CD4-positive, alpha-beta T cell (primary cell): ENCODE measurements around the gene CBFA2T3. TPM values are rescaled to one million over a fixed set of nuclear protein-coding genes. Genes with fewer than 3 reads are reported as not detected.

Source experiments
- ATAC-seq: fragments of 200-7000 bp; cut with Tn5 transposase; one replicate; pipeline ENCODE4 v1.10.0; 2022; ENCODE audit warnings: mild to moderate bottlenecking; ENCODE audit not compliant: poor library complexity
- CTCF ChIA-PET: fragments of 350-600 bp; sonication (Branson Sonifier 250); formaldehyde crosslinking; loops from one replicate; lab custom pipeline; 2021; ENCODE audit warnings: antibody characterized with exemption, inconsistent platforms; lab: Charles Lee
- POLR2A ChIA-PET: fragments of 350-600 bp; sonication (Branson Sonifier 250); formaldehyde crosslinking; loops from one replicate; lab custom pipeline; 2021; ENCODE audit warnings: antibody characterized with exemption, inconsistent platforms; lab: Charles Lee
- DNase-seq, 14 experiments: peaks; one replicate each; pipeline ENCODE4 v3.0.0-alpha.2; 2013 to 2020; ENCODE audit warnings: mixed read lengths in 2 of 14
- H3K27ac ChIP-seq, 2 donors: one replicate each; pipeline versions ENCODE4 v1.5.1 to v1.7.0; 2013; ENCODE audit warnings: low read length in 2 of 2, low read depth in 1 of 2, mild to moderate bottlenecking in 1 of 2
- H3K27me3 ChIP-seq, 2 experiments: 1 replicate in 1 of 2; 2 replicates in 1 of 2; pipeline versions ENCODE4 v1.6.1 to v1.7.0; 2013; ENCODE audit warnings: low read length in 2 of 2, control low read depth in 1 of 2, mild to moderate bottlenecking in 1 of 2, moderate library complexity in 1 of 2; ENCODE audit not compliant: insufficient read depth in 2 of 2, control insufficient read depth in 1 of 2
- H3K36me3 ChIP-seq: one replicate; pipeline ENCODE4 v1.6.1; 2013; ENCODE audit warnings: low read length, control low read depth; ENCODE audit not compliant: insufficient read depth
- H3K4me1 ChIP-seq: one replicate; pipeline ENCODE4 v1.6.1; 2013; ENCODE audit warnings: low read length, control low read depth; ENCODE audit not compliant: insufficient read depth
- H3K4me3 ChIP-seq: one replicate; pipeline ENCODE4 v1.5.1; 2013; ENCODE audit warnings: mild to moderate bottlenecking, low read length, moderate library complexity
- H3K9me3 ChIP-seq, 2 experiments: 1 replicate in 1 of 2; 2 replicates in 1 of 2; pipeline versions ENCODE4 v1.6.1 to v1.7.0; 2013; ENCODE audit warnings: low read length in 2 of 2, mild to moderate bottlenecking in 2 of 2, control low read depth in 1 of 2, moderate library complexity in 1 of 2; ENCODE audit not compliant: control insufficient read depth in 1 of 2, insufficient read depth in 1 of 2
- H3K27ac Mint-ChIP-seq: one replicate; pipeline ENCODE4 v1.8.0; 2020; ENCODE audit warnings: mixed read lengths
- H3K27me3 Mint-ChIP-seq: one replicate; pipeline ENCODE4 v1.8.0; 2021; ENCODE audit warnings: mixed read lengths
- H3K36me3 Mint-ChIP-seq: one replicate; pipeline ENCODE4 v1.8.0; 2021; ENCODE audit warnings: low read depth, mixed read lengths
- H3K4me1 Mint-ChIP-seq: one replicate; pipeline ENCODE4 v1.8.0; 2021; ENCODE audit warnings: low read depth, mixed read lengths
- H3K4me3 Mint-ChIP-seq: one replicate; pipeline ENCODE4 v1.8.0; 2020; ENCODE audit warnings: mild to moderate bottlenecking, mixed read lengths
- H3K9me3 Mint-ChIP-seq: one replicate; pipeline ENCODE4 v1.8.0; 2020; ENCODE audit warnings: mixed read lengths
- intact Hi-C, 2 experiments: fragments of 100-400 bp; cut with DNase I in 1 of 2; cut with micrococcal nuclease in 1 of 2; formaldehyde crosslinking; loops; one replicate each; pipeline versions ENCODE4 v1.15.1 to v1.9.0; 2023 to 2025; cut with DNase I, micrococcal nuclease
- total RNA-seq, 174 experiments: library from RNA in 2 of 174; stranded (reverse) in 2 of 174; gene quantifications; one replicate each; pipeline ENCODE4 v1.2.3 and lab custom pipeline; 2021 to 2026
- TF ChIP-seq, protein P1 (sequence below): fragments of 200-600 bp; IDR thresholded peaks from one replicate; pipeline ENCODE4 v1.8.0; 2022; ENCODE audit warnings: antibody characterized with exemption, mild to moderate bottlenecking

CBFA2T3 gene
- total RNA-seq, 2 experiments from 2014 or later: 0.80 to 1.6 TPM

DNA sequence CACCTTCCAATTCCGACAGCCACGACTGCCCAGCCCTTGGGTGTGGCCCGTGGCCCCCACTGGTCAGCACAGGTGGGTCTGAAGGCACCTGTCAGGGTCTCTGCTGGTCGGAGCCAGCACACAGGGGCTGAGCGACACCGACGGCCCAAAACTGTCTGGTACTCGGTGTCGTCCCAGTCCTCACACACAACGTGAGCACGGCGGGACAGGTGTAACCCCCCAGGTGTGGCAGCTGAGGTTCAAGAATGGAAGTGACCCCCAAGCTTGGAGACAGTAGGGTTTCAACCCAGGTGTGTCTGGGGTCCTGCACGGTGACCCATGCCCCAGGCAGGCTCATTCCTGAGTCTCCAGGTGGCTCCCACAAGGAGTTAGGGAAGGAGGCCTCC lies 121.3 kb downstream of the CBFA2T3 start:
- DNase-seq: peak in 2 of 14 experiments; percentile 20 to 45
- TF ChIP-seq, protein P1, sequence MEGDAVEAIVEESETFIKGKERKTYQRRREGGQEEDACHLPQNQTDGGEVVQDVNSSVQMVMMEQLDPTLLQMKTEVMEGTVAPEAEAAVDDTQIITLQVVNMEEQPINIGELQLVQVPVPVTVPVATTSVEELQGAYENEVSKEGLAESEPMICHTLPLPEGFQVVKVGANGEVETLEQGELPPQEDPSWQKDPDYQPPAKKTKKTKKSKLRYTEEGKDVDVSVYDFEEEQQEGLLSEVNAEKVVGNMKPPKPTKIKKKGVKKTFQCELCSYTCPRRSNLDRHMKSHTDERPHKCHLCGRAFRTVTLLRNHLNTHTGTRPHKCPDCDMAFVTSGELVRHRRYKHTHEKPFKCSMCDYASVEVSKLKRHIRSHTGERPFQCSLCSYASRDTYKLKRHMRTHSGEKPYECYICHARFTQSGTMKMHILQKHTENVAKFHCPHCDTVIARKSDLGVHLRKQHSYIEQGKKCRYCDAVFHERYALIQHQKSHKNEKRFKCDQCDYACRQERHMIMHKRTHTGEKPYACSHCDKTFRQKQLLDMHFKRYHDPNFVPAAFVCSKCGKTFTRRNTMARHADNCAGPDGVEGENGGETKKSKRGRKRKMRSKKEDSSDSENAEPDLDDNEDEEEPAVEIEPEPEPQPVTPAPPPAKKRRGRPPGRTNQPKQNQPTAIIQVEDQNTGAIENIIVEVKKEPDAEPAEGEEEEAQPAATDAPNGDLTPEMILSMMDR: no peak
- Mint-ChIP-seq H3K27me3 (peaks cover 3% of the 10 kb centered on the region), H3K4me3 (peak overlapping the region; percentile 80), H3K36me3 (peaks cover 31% of the 10 kb centered on the region), H3K27ac (peak overlapping the region; percentile 42), H3K9me3 (no peaks in the 10 kb centered on the region), H3K4me1 (peaks cover 27% of the 10 kb centered on the region)
- ChIA-PET POLR2A (interaction anchor here (0.5 to 3.9 kb wide), 3 partner anchors 25 to 75 kb away, joined by 3 to 67 read pairs (median 4); partner anchors contain the start of gene APRT), CTCF (no interaction called here)
- no peak for ATAC-seq
- H3K36me3 ChIP-seq: peaks cover 28% of the 10 kb centered on the region
- no peaks in the 10 kb centered on the region for H3K27me3 ChIP-seq
- peak overlapping the region; percentile 38 for H3K4me3 ChIP-seq
- intact Hi-C loops: loop anchor here (2.0 to 5.0 kb wide), 10 partner anchors 111 to 802 kb away; partner anchors contain the start of genes ZNF778 (in 2 of the 2), CHMP1A (in 1 of the 2), SPATA33 (in 1 of the 2) and ZFPM1 (in 1 of the 2)
- no peaks in the 10 kb centered on the region for H3K9me3 ChIP-seq
- H3K27ac ChIP-seq: peak overlapping the region; percentile 22 to 26
- peaks cover 47% of the 10 kb centered on the region for H3K4me1 ChIP-seq

DNA sequence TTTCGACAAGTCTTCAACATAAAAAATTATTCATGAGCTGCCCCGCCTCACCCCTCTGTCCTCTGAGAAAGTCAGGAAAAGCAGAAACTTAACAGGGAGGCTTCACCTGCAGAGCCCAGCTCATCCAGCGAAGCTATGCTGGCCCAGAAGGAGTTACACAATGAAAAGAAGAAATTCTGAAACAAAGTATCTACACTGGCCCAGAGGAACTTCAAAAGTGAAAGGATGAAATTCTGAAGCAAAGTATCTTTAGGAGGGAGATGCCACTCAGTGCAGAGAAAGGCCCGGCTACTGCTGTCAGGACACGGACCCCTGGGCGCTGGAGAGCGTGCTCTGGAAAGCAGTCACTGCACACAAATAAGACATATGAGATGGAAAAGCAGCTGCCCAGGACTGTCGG lies 121.8 kb downstream of the CBFA2T3 start:
- DNase-seq (peak in 1 of 14 experiments; percentile 19), ATAC-seq (no peak)
- ChIA-PET CTCF (no interaction called here), POLR2A (interaction anchor here (0.5 to 3.9 kb wide), 3 partner anchors 25 to 74 kb away, joined by 3 to 67 read pairs (median 4); partner anchors contain the start of gene APRT)
- Histone ChIP-seq H3K36me3 (peaks cover 25% of the 10 kb centered on the region), H3K4me3 (no peak overlapping the region), H3K27me3 (no peaks in the 10 kb centered on the region), H3K9me3 (no peaks in the 10 kb centered on the region), H3K27ac (peak overlapping the region in 1 of 2 donors; percentile 22), H3K4me1 (peaks cover 47% of the 10 kb centered on the region)
- Mint-ChIP-seq H3K9me3 (no peaks in the 10 kb centered on the region), H3K27me3 (peaks cover 3% of the 10 kb centered on the region), H3K27ac (peak overlapping the region; percentile 42), H3K36me3 (peaks cover 28% of the 10 kb centered on the region), H3K4me1 (peaks cover 27% of the 10 kb centered on the region), H3K4me3 (peak overlapping the region; percentile 77)
- TF ChIP-seq, protein P1: no peak
- intact Hi-C loops: loop anchor here in 1 of 2 experiments (5.0 kb wide), 6 partner anchors 118 to 802 kb away; partner anchors contain the start of genes CHMP1A, SPATA33, ZFPM1 and ZNF778

DNA sequence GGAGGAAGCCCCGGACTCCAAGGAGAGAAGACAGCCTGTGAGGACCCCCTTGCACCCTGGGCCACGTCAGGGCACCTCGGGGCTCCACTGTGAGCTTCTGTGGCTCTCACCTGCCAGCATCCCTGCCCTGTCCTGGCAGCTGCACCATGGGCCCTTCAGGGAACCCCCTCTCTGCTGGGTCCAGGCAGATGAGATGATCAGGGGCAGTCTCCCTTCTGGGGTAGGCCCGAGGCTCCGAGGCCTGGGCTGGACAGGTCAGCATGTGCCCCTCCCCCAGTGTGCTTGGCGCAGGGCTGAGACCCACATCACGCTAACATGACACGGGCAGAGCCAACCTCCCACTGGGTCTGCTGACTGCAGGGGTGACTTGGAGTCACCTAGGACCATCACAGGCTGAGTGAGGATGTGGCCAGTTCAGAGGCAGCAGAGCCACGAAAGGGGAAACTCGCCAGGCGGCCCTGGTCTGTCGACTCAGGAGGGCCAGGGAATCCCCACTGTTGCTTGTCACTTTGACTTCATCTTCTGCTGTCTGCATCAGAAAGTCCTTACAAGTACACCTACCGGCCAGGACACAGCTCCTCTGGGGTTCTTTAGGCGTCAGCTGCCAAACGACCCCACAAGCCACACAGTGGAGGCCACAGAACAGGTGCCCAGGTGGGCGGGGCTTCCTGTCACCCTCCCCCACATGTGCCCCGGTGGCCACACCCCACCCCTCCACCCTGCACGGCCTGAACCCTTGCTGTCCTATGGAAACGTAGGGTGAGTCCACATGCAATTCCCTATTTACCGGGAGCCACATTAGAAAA lies 122.5 kb downstream of the CBFA2T3 start:
- Mint-ChIP-seq H3K27me3 (peaks cover 3% of the 10 kb centered on the region), H3K9me3 (no peaks in the 10 kb centered on the region), H3K4me3 (peak overlapping the region; percentile 77), H3K36me3 (peaks cover 21% of the 10 kb centered on the region), H3K4me1 (peaks cover 27% of the 10 kb centered on the region), H3K27ac (peak overlapping the region; percentile 42)
- H3K4me1 ChIP-seq: peaks cover 47% of the 10 kb centered on the region
- no peak overlapping the region for H3K27ac ChIP-seq
- no peak overlapping the region for H3K4me3 ChIP-seq
- H3K27me3 ChIP-seq: no peaks in the 10 kb centered on the region
- ATAC-seq (no peak), DNase-seq (peak in 6 of 14 experiments; percentile 9 to 75 (median 27))
- H3K36me3 ChIP-seq: peaks cover 23% of the 10 kb centered on the region
- intact Hi-C loops: loop anchor here in 1 of 2 experiments (5.0 kb wide), 6 partner anchors 117 to 803 kb away; partner anchors contain the start of genes CHMP1A, SPATA33, ZFPM1 and ZNF778
- ChIA-PET CTCF (no interaction called here), POLR2A (interaction anchor here (0.9 kb wide), 1 partner anchor 73 kb away, joined by 3 read pairs; no protein-coding TSS in a partner anchor)
- no peaks in the 10 kb centered on the region for H3K9me3 ChIP-seq
- TF ChIP-seq, protein P1: no peak
